GM12878 (cell line): ENCODE data around the gene NFKBIE. TPM values are rescaled to one million over a fixed set of nuclear protein-coding genes. Genes with fewer than 3 reads are reported as not detected.

Source experiments
- ATF2 ChIP-seq: IDR thresholded peaks from 2 replicates; pipeline ENCODE4 v1.6.1; 2012; ENCODE audit warnings: low read length, inconsistent platforms
- ATF3 ChIP-seq: IDR thresholded peaks from 2 replicates; pipeline ENCODE4 v1.6.1; 2011; ENCODE audit warnings: low read depth, mild to moderate bottlenecking, low read length, moderate library complexity, borderline replicate concordance; ENCODE audit errors: extremely low read depth
- BCL11A ChIP-seq: IDR thresholded peaks from 2 replicates; pipeline ENCODE4 v1.6.1; 2011; ENCODE audit warnings: low read depth, low read length
- ESRRA ChIP-seq: IDR thresholded peaks from 2 replicates; pipeline ENCODE4 v1.6.1; 2012; ENCODE audit warnings: mild to moderate bottlenecking, low read length, improper control_type of control experiment
- ETV6 ChIP-seq, 2 experiments: fragments of 450-650 bp in 1 of 2; IDR thresholded peaks in 1 of 2; conservative IDR thresholded peaks in 1 of 2; 2 replicates each; pipeline ENCODE4 v1.6.1; 2014; ENCODE audit warnings: antibody characterized with exemption in 1 of 2, borderline replicate concordance in 1 of 2, low read depth in 1 of 2, mild to moderate bottlenecking in 1 of 2, moderate library complexity in 1 of 2
- GABPA ChIP-seq: IDR thresholded peaks from 2 replicates; pipeline ENCODE4 v1.6.1; 2014; ENCODE audit warnings: antibody characterized with exemption, low read depth, mild to moderate bottlenecking, inconsistent platforms
- HDAC2 ChIP-seq: fragments of 200-600 bp; sonication (generic); IDR thresholded peaks from 2 replicates; pipeline ENCODE4 v1.6.1; 2017
- IRF5 ChIP-seq: fragments of 450-650 bp; IDR thresholded peaks from 2 replicates; pipeline ENCODE4 v1.6.1; 2017; ENCODE audit warnings: borderline replicate concordance
- MLLT1 ChIP-seq: fragments of 450-650 bp; IDR thresholded peaks from 2 replicates; pipeline ENCODE4 v1.6.1; 2016; ENCODE audit warnings: mild to moderate bottlenecking
- MYB ChIP-seq: fragments of 150-350 bp; IDR thresholded peaks from 2 replicates; pipeline ENCODE4 v1.6.1; 2014; ENCODE audit warnings: mild to moderate bottlenecking, low read depth, low read length, borderline replicate concordance
- MYC ChIP-seq: IDR thresholded peaks from 2 replicates; pipeline ENCODE4 v1.6.1; 2011; ENCODE audit warnings: mild to moderate bottlenecking, low read length, moderate library complexity, inconsistent platforms; ENCODE audit not compliant: insufficient read depth, insufficient replicate concordance, insufficient read length, severe bottlenecking
- NKRF ChIP-seq: fragments of 450-650 bp; conservative IDR thresholded peaks from 2 replicates; pipeline ENCODE4 v1.6.1; 2017; ENCODE audit warnings: mild to moderate bottlenecking, moderate library complexity
- PAX5 ChIP-seq: IDR thresholded peaks from 2 replicates; pipeline ENCODE4 v1.6.1; 2011; ENCODE audit warnings: low read depth, low read length, borderline replicate concordance
- SMC3 ChIP-seq: IDR thresholded peaks from 2 replicates; pipeline ENCODE4 v1.6.1; 2011; ENCODE audit warnings: low read length, improper control_type of control experiment, borderline replicate concordance
- SP1 ChIP-seq: IDR thresholded peaks from one replicate; pipeline ENCODE4 v1.6.1; 2011; ENCODE audit warnings: low read depth, low read length
- ZBTB11 ChIP-seq: fragments of 450-650 bp; formaldehyde crosslinking; IDR thresholded peaks from 2 replicates; pipeline ENCODE4 v1.5.0; 2022; ENCODE audit warnings: mild to moderate bottlenecking, missing genetic modification characterization
- polyA plus RNA-seq, 11 experiments: library from polyadenylated mRNA; depleted of rRNA in 4 of 11; unstranded in 6 of 11; stranded (reverse) in 5 of 11; fragments of >200 nt; fragmentation: Nextera tagmentation in 4 of 11; fragmentation: Illumina TruSeq in 1 of 11; extraction: Ambion mirVana in 4 of 11; extraction: Trizol in 1 of 11; gene quantifications; 1 replicate in 1 of 11; 2 replicates in 10 of 11; pipeline versions ENCODE4 v1.2.1 to v1.2.3, GENCODE V29; 2011 to 2016; ENCODE audit warnings: inconsistent platforms in 2 of 11, missing spikeins in 2 of 11, low read depth in 1 of 11
- total RNA-seq, 4 experiments: library from RNA; depleted of rRNA in 3 of 4; stranded (reverse); fragments of >200 nt in 3 of 4; fragmentation: Illumina TruSeq in 1 of 4; extraction: Trizol in 1 of 4; gene quantifications; 2 replicates each; pipeline versions ENCODE4 v1.2.1 to v1.2.3, GENCODE V29; 2013 to 2021

Gene NFKBIE
- total and polyA plus RNA-seq, 10 of the 15 experiments (the other 5 are each of a cell fraction or from before 2014, with no cell fraction given) = 10.4 to 106 (median 38.8) TPM

GRCh38 chr6:44246663-44247337 is 18.6 kb downstream of the NFKBIE start, which contains the start of gene HSP90AB1 (continued):
- TF ChIP-seq HDAC2 = no peak
- 0 out of 2 replicates have a peak, but pooled peaks have one; percentile 48 for TF ChIP-seq BCL11A
- no peak for TF ChIP-seq ATF3
- TF ChIP-seq PAX5 = peak; percentile 75; the same call in 1 of the 2 replicates
- peak; percentile 96 for TF ChIP-seq ATF2
- no peak for TF ChIP-seq ZBTB11 (CRISPR knock-in tag)
- no peak for TF ChIP-seq ETV6 (conservative IDR thresholded peaks at IDR 0.05 in 1 of 2, IDR thresholded peaks at IDR 0.05 in 1 of 2; ENCODE audit: borderline replicate concordance in 1 of 2, low read depth in 1 of 2)
- no peak for TF ChIP-seq IRF5
- TF ChIP-seq SMC3 = no peak
- peak; percentile 61; the same call in 1 of the 2 replicates for TF ChIP-seq ESRRA
- 0 out of 2 replicates have a peak, but pooled peaks have one; percentile 19 for TF ChIP-seq MYB
- peak; percentile 95 for TF ChIP-seq SP1
- 0 out of 2 replicates have a peak, but pooled peaks have one; percentile 46 for TF ChIP-seq GABPA
- peak; percentile 99 for TF ChIP-seq MLLT1
- TF ChIP-seq MYC = peak; percentile 9
- TF ChIP-seq NKRF = no peak; the same call in 1 of the 2 replicates
